ENCODE data around the gene IYD.

- TF ChIP-seq BHLHE40 (IDR thresholded peaks at IDR 0.05; ENCODE audit: borderline replicate concordance) = no peak
- TF ChIP-seq FOXA1 (IDR thresholded peaks at IDR 0.05) = no peak
- no peak for TF ChIP-seq FOXK2 (IDR thresholded peaks at IDR 0.05)
- no peak for TF ChIP-seq LEF1 (IDR thresholded peaks at IDR 0.05; ENCODE audit: borderline replicate concordance)
- TF ChIP-seq HDGF (IDR thresholded peaks at IDR 0.05; ENCODE audit: borderline replicate concordance) = no peak
- no peak for TF ChIP-seq FOXM1 (IDR thresholded peaks at IDR 0.05; ENCODE audit: borderline replicate concordance)
- no peak for TF ChIP-seq SP1 (IDR thresholded peaks at IDR 0.05)
- no peak for TF ChIP-seq ELF4 (IDR thresholded peaks at IDR 0.05)
- no peak for TF ChIP-seq L3MBTL2 (conservative IDR thresholded peaks at IDR 0.05)
- TF ChIP-seq TARDBP (IDR thresholded peaks at IDR 0.05) = no peak
- no peak for TF ChIP-seq NFRKB (IDR thresholded peaks at IDR 0.05)
- TF ChIP-seq ARNT (IDR thresholded peaks at IDR 0.05) = no peak
- peak; percentile 39; the same call in 1 of the 2 replicates for TF ChIP-seq PKNOX1 (IDR thresholded peaks at IDR 0.05)
- TF ChIP-seq ZNF384 (IDR thresholded peaks at IDR 0.05) = no peak
Observed at GRCh38 chr6:150336299-150336698, 32.5 kb upstream of the IYD start.

Data from HEK293T (cell line).